ENCODE data around the gene PSMD13.

PSMD13 gene

GRCh38 chr11:288478-289397 lies 52.0 kb downstream of the PSMD13 start, which contains the start of gene PGGHG:
Gene PGGHG, plus strand, starts transcription at chr11:289126. Its CDS starts 691 bp downstream, at chr11:289817.
- peak; percentile 59 for DNase-seq (ENCODE audit: low spot score)

GRCh38 chr11:289398-289711 lies 52.6 kb downstream of the PSMD13 start:
- no peak for DNase-seq (ENCODE audit: low spot score)

DNA sequence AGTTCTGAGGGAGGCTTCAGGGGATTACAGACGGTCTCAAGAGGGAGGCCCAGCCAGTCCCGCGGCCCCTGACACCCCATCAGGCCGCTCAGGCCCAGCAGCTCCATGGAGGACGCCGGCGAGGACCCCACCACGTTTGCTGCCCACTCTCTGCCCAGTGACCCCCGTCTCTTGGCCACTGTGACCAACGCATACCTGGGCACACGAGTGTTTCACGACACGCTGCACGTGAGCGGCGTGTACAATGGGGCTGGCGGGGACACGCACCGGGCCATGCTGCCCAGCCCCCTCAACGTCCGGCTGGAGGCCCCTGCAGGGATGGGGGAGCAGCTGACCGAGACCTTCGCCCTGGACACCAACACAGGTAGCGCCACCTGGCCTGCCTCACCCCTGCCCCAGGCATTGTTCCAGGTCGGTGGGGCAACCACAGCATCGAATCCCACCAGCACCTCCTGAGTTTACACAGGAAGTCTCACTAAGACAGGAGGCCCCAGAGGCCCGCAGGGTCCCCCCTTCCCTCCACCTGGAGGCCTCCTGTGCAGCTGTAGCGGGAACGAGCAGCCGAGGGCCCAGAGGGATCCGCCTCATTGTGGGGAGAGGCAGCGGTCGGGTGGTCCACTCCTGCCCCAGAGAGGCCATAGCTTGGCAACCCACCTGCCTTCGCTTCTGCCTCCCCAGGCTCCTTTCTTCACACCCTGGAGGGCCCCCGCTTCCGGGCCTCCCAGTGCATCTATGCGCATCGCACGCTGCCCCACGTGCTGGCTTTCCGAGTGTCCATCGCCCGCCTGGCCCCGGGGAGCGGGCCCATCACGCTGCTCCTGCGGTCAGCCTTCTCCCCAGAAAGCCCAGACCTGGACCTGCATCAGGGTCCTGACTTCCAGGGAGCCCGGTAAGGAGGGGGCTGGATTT lies 53.2 kb downstream of the PSMD13 start:
- DNase-seq (ENCODE audit: low spot score) = no peak

GRCh38 chr11:290621-291231 lies 54.0 kb downstream of the PSMD13 start:
- DNase-seq (ENCODE audit: low spot score) = no peak

GRCh38 chr11:291281-292210 lies 54.8 kb downstream of the PSMD13 start:
- no peak for DNase-seq (ENCODE audit: low spot score)

DNA sequence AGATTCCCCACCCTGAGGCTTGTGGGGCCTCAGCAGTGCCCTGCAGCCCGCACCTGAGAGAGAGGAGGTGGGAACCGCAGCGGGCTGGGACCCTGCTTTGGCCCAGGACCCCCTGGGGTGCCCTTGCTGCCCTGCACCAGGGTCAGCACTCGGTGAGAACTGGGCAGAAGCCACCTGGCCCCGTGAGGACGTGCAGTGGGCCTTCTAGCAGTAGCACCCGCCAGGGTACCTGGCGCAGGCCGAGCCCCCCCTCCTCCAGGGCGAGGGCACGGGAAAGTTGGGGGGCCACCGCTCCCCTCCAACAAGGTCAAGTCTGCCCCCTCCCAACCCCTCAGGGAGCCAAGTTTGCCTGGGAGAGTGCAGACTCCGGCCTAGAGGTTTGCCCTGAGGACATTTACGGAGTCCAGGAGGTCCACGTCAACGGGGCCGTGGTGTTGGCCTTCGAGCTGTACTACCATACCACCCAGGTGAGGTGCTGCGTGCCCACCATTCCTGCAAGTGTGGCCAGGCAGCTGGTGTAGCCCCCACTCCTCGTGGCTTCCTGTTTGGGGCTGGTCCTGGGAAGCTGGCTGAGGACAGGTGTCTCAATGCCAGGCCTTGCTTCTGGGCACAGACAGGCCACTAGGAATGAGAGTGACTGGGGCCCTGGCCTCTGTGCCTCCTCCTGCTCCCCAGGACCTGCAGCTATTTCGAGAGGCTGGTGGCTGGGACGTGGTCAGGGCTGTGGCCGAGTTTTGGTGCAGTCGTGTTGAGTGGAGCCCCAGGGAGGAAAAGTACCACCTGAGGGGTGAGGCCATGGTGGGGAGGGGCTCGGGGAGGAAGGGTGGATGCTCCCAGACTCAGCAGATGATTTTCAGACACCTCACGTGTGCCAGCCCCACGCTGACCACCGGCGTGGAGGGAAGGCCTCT lies 55.7 kb downstream of the PSMD13 start:
- DNase-seq (ENCODE audit: low spot score) = no peak

DNA sequence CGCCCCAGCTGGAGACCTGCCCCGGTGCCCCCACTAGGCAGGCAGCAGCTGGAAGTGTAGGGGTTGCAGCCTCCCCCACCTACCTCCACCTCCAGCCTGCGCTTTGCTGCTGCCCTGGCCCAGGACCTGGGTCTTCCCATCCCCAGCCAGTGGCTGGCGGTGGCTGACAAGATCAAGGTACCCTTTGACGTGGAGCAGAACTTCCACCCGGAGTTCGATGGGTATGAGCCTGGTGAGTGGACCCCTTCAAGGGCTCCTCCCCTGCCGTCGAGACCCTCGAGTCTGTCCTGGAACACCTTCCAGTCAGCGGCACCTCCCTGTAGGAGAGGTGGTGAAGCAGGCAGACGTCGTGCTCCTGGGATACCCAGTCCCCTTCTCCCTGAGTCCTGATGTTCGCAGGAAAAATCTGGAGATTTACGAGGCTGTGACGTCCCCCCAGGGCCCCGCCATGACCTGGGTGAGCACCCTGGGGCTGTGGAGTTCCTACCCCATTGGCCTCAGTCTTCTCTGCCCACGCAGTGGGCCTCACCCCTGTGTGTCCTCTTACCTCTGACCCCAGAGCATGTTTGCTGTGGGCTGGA lies 56.6 kb downstream of the PSMD13 start:
- DNase-seq (ENCODE audit: low spot score) = no peak

- no peak for DNase-seq (ENCODE audit: low spot score)
Observed at GRCh38 chr11:293852-294661, 57.3 kb downstream of the PSMD13 start.

GRCh38 chr11:294780-295179 lies 58.0 kb downstream of the PSMD13 start:
- DNase-seq (ENCODE audit: low spot score) = no peak

- DNase-seq (ENCODE audit: low spot score) = no peak
Observed at GRCh38 chr11:295351-296170, 58.8 kb downstream of the PSMD13 start.

DNA sequence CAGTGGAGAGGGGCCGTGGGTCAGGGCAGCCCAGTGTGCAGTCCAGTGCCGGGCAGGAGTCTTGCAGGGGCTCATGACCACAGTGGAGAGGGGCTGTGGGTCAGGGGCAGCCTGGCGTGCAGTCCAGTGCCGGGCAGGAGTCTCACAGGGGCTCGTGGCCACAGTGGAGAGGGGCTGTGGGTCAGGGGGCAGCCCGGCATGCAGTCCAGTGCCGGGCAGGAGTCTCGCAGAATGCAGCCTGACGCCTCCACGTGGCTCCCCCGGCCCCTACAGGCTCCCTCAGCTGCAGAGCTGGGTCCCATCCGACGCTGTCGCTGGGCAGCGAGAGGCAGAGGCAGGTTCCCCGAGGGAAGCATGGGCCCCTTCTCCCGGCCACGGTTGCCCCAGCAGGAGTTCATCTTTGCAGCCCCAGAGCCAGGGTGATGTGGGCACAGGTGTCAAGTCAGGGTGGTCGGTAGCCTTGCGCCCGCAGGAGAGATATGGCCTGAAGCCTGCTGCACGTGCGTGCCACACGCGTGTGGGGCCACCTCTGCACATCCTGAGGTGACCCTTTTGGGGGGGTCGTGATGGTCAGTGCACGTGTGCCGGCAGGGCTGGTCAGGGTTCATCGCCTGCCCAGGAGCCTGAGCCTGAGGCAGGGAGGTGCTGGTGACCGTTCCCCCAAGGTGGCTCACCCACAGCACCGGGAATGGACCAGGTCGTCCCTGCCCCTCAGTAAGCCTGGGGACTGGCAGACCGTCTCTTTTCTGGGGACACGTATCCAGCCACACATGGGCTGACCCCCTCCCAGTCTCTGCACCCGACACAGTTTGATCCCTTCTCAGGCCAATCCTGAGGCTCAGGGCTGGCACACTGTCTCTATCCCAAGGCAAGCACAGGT lies 59.6 kb downstream of the PSMD13 start:
- DNase-seq (ENCODE audit: low spot score) = no peak

GRCh38 chr11:297051-297585 lies 60.3 kb downstream of the PSMD13 start:
- DNase-seq (ENCODE audit: low spot score) = no peak

DNA sequence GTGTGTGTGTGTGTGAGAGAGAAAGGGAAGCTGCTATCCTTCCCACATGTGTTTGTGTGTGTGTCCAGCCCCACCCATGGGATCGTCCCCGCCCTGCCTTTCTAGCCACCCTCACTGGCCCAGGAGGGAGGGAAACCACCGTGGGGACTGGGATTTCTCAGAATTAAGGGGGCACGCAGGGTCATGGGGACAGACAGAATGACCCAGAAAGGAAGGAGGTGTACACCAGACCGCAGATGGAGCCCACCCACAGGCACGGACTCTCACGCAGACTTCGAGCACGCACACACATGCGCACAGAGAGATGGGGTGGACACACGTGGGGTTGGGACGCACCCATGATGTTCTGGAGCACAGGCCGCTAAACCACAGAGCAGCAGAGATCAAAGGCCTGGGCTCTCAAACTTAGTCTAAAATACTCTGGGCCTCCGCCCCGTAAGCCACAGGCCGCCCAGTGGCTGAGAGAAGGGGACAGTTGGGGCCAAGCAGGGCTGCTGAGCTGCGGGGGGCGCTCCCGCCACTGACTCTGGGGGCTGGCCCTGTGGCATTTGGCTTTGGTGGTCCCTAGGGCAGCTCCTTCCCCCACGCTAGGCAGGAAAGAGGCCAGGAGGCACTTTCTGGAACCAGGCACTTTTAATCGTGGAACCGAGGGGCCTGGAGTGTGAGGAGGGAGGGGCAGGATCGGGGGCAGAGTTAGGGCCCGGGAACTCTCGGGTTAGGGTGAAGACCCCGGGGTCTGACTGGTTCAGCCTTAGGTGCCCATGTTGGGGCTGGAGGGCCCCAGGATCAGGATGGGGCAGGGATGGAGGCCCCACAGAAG lies 61.0 kb downstream of the PSMD13 start:
- no peak for DNase-seq (ENCODE audit: low spot score)

- no peak for DNase-seq (ENCODE audit: low spot score)
Observed at GRCh38 chr11:298406-299065, 61.8 kb downstream of the PSMD13 start.

Data from CD4-positive, alpha-beta T cell treated with Interleukin-6 at 100 ng/mL for 8 hours (primary cell).